ENCODE measurements around the gene STK38L.

STK38L gene

GRCh38 chr12:27252934-27253333 is 8.8 kb downstream of the STK38L start (continued):
- TF ChIP-seq ZNF549 (tag by site-specific recombination; IDR thresholded peaks at IDR 0.05) (no peak), ZNF280C (tag by site-specific recombination; IDR thresholded peaks at IDR 0.05) (no peak)

GRCh38 chr12:27253347-27253746 is 9.3 kb downstream of the STK38L start:
- Histone ChIP-seq H3K4me1 (ENCODE audit: control insufficient read depth, insufficient read depth, low read length) (no peaks in the 10 kb centered on the region), H3K27ac (ENCODE audit: extremely low read depth, low read depth, low read length) (no peak overlapping the region), H3K36me3 (ENCODE audit: control insufficient read depth in 2 of 2, insufficient read depth in 1 of 2, low read length in 2 of 2) (no peaks in the 10 kb centered on the region), H3K9me3 (ENCODE audit: control insufficient read depth, insufficient read depth, low read depth, low read length) (no peaks in the 10 kb centered on the region), H3K4me3 (ENCODE audit: low read depth, low read length) (no peak overlapping the region)
- ChIA-PET CTCF (interaction anchor here (0.5 kb wide), 1 partner anchor 26 kb away, joined by 5 read pairs; no protein-coding TSS in a partner anchor), POLR2A (no interaction called here)
- no peak for TF ChIP-seq ZXDB (tag by site-specific recombination; IDR thresholded peaks at IDR 0.05)
- no peak for TF ChIP-seq ZNF521 (tag by site-specific recombination; IDR thresholded peaks at IDR 0.05)
- TF ChIP-seq ZNF426 (tag by site-specific recombination; IDR thresholded peaks at IDR 0.05), result no peak
- no peak for TF ChIP-seq ZNF341 (tag by site-specific recombination; IDR thresholded peaks at IDR 0.05; ENCODE audit: low read depth)
- no peak for TF ChIP-seq ZBTB6 (tag by site-specific recombination; IDR thresholded peaks at IDR 0.05)
- TF ChIP-seq ZNF776 (tag by site-specific recombination; IDR thresholded peaks at IDR 0.05; ENCODE audit: borderline replicate concordance), result no peak
- no peak for TF ChIP-seq PATZ1 (tag by site-specific recombination; IDR thresholded peaks at IDR 0.05)
- no peak for TF ChIP-seq ZNF121 (tag by site-specific recombination; IDR thresholded peaks at IDR 0.05)
- TF ChIP-seq ZSCAN5A (tag by site-specific recombination; IDR thresholded peaks at IDR 0.05), result no peak
- no peak for TF ChIP-seq SCRT1 (tag by site-specific recombination; IDR thresholded peaks at IDR 0.05; ENCODE audit: borderline replicate concordance)
- no peak for TF ChIP-seq ZNF184 (tag by site-specific recombination; IDR thresholded peaks at IDR 0.05)
- TF ChIP-seq ZNF548 (tag by site-specific recombination; IDR thresholded peaks at IDR 0.05), result no peak
- no peak for TF ChIP-seq BCL11A (tag by site-specific recombination; IDR thresholded peaks at IDR 0.05; ENCODE audit: low read depth)

GRCh38 chr12:27255806-27256205 is 11.7 kb downstream of the STK38L start:
- no peak overlapping the region for H3K4me3 ChIP-seq (ENCODE audit: low read depth, low read length)
- ChIA-PET POLR2A (no interaction called here), CTCF (interaction anchor here (0.6 kb wide), 1 partner anchor 19 kb away, joined by 3 read pairs; no protein-coding TSS in a partner anchor)
- H3K36me3 ChIP-seq (ENCODE audit: control insufficient read depth in 2 of 2, insufficient read depth in 1 of 2, low read length in 2 of 2), result no peaks in the 10 kb centered on the region
- H3K9me3 ChIP-seq (ENCODE audit: control insufficient read depth, insufficient read depth, low read depth, low read length), result no peaks in the 10 kb centered on the region
- no peak overlapping the region for H3K27ac ChIP-seq (ENCODE audit: extremely low read depth, low read depth, low read length)
- peaks cover 2% of the 10 kb centered on the region; the same call in 1 of the 2 replicates for H3K4me1 ChIP-seq (ENCODE audit: control insufficient read depth, insufficient read depth, low read length)
- TF ChIP-seq AEBP2 (tag by site-specific recombination; IDR thresholded peaks at IDR 0.05; ENCODE audit: borderline replicate concordance) (no peak), SALL2 (tag by site-specific recombination; IDR thresholded peaks at IDR 0.05; ENCODE audit: borderline replicate concordance) (no peak), ZNF777 (tag by site-specific recombination; IDR thresholded peaks at IDR 0.05; ENCODE audit: borderline replicate concordance) (no peak), ZNF76 (tag by site-specific recombination; IDR thresholded peaks at IDR 0.05; ENCODE audit: borderline replicate concordance, low read depth) (no peak), ZNF223 (tag by site-specific recombination; IDR thresholded peaks at IDR 0.05) (no peak), ZNF624 (tag by site-specific recombination; IDR thresholded peaks at IDR 0.05) (no peak), ZNF23 (tag by site-specific recombination; IDR thresholded peaks at IDR 0.05; ENCODE audit: borderline replicate concordance) (no peak), ZNF548 (tag by site-specific recombination; IDR thresholded peaks at IDR 0.05) (no peak)
